Measurements from ENCODE around the gene SPATA3.

- no peak for TF ChIP-seq CTCF (IDR thresholded peaks at IDR 0.05; ENCODE audit: poor library complexity)
- TF ChIP-seq EZH2phosphoT487 (IDR thresholded peaks at IDR 0.05; ENCODE audit: low read depth, severe bottlenecking, unreplicated experiment), result no peak
Observed at GRCh38 chr2:231007286-231008098, 11.6 kb downstream of the SPATA3 start.

All from hepatocyte (in vitro differentiated cells).